Thyroid gland (tissue), 4 donors: Measurements from ENCODE around the gene CPVL. TPM values are rescaled to one million over a fixed set of nuclear protein-coding genes. Genes with fewer than 3 reads are reported as not detected.

Experiments used
- DNase-seq, 2 donors: peaks; one replicate each; pipeline ENCODE4 v3.0.0-alpha.2; 2019
- H3K27ac ChIP-seq, 3 donors: fragments of 200-600 bp; sonication (generic); 1 replicate in 2 of 3; 2 replicates in 1 of 3; pipeline ENCODE4 v1.5.1; 2016 to 2019; ENCODE audit warnings: mild to moderate bottlenecking in 1 of 3, moderate library complexity in 1 of 3
- H3K27me3 ChIP-seq: fragments of 200-600 bp; sonication (generic); one replicate; pipeline ENCODE4 v1.5.1; 2019
- H3K36me3 ChIP-seq, 2 donors: fragments of 200-600 bp; sonication (generic); one replicate each; pipeline ENCODE4 v1.5.1; 2016 to 2019
- H3K4me1 ChIP-seq, 2 donors: fragments of 200-600 bp; sonication (generic); one replicate each; pipeline ENCODE4 v1.5.1; 2017 to 2019
- H3K4me3 ChIP-seq, 3 donors: fragments of 200-600 bp; sonication (generic); replicated peaks in 1 of 3; 1 replicate in 2 of 3; 2 replicates in 1 of 3; pipeline ENCODE4 v1.5.1; 2016; ENCODE audit warnings: mild to moderate bottlenecking in 1 of 3
- H3K9me3 ChIP-seq: fragments of 200-600 bp; sonication (generic); one replicate; pipeline ENCODE4 v1.5.1; 2017
- CTCF ChIP-seq, 6 experiments: fragments of 200-600 bp in 3 of 6; fragments of 450-650 bp in 3 of 6; sonication (generic) in 3 of 6; IDR thresholded peaks; one replicate each; pipeline ENCODE4 v1.5.1; 2016 to 2019; ENCODE audit warnings: antibody characterized with exemption in 6 of 6, mild to moderate bottlenecking in 2 of 6, inconsistent platforms in 1 of 6, moderate library complexity in 1 of 6
- POLR2A ChIP-seq, 2 donors: fragments of 450-650 bp; IDR thresholded peaks; one replicate each; pipeline ENCODE4 v1.6.1; 2017; ENCODE audit warnings: antibody characterized with exemption in 2 of 2, mild to moderate bottlenecking in 2 of 2, moderate library complexity in 1 of 2
- WGBS, 2 donors: methylation state at CpG; one replicate each; pipeline ENCODE4 v1.1.5; 2017; 5-methylcytosine and 5-hydroxymethylcytosine counted together
- intact Hi-C: fragments of 100-400 bp; cut with DNase I; formaldehyde crosslinking; loops from one replicate; pipeline ENCODE4 v1.15.1; 2023
- total RNA-seq, 4 donors: library from RNA; depleted of rRNA; stranded (reverse); fragments of >200 nt; gene quantifications; one replicate each; pipeline ENCODE4 v1.2.3, GENCODE V29; 2016

The CPVL gene
- total RNA-seq, 4 donors from 2014 or later: 79.8 to 182 (median 111) TPM

GRCh38 chr7:29007127-29007526 lies 139.2 kb downstream of the CPVL start:
- Histone ChIP-seq H3K9me3 (no peaks in the 10 kb centered on the region), H3K4me1 (no peaks in the 10 kb centered on the region), H3K4me3 (no peak overlapping the region), H3K27ac (no peak overlapping the region), H3K27me3 (no peaks in the 10 kb centered on the region), H3K36me3 (no peaks in the 10 kb centered on the region)
- TF ChIP-seq CTCF (IDR thresholded peaks at IDR 0.05) (no peak), POLR2A (IDR thresholded peaks at IDR 0.05) (no peak)
- no peak for DNase-seq
- intact Hi-C loops: no loop called here
- WGBS, 2 donors: 81 to 88% methylated on average over 2 of the region's 2 CpGs

- DNase-seq: no peak
- no peak overlapping the region for H3K27ac ChIP-seq
- H3K4me1 ChIP-seq: no peaks in the 10 kb centered on the region
- H3K27me3 ChIP-seq: no peaks in the 10 kb centered on the region
- intact Hi-C loops: no loop called here
- H3K4me3 ChIP-seq: no peak overlapping the region
- no peaks in the 10 kb centered on the region for H3K36me3 ChIP-seq
- TF ChIP-seq CTCF (IDR thresholded peaks at IDR 0.05) (no peak), POLR2A (IDR thresholded peaks at IDR 0.05) (no peak)
- 72 to 80% methylated on average over 3 of the region's 3 CpGs for WGBS, 2 donors
- no peaks in the 10 kb centered on the region for H3K9me3 ChIP-seq
These were observed 140.5 kb downstream of the CPVL start for GRCh38 chr7:29005829-29006228.

DNA sequence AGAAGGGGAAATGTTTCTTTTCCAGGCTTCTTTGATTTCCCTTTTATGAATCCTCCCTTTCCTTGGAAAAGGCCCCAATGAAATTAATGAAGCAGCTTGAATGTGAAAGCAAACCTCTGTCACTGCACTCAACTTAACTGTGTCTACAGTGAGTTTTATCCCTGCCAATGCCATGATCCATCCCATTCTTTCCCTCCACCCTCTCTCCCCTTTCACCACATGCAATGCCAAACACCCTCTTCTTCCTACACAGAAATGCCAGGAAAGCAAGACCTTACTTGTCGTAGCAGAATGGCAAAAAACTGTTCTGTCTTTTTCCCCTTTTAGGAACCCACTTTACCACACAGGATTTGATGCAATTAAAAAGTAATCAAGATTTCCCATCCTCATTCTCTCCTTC lies 140.9 kb downstream of the CPVL start:
- H3K4me1 ChIP-seq: no peaks in the 10 kb centered on the region
- no peaks in the 10 kb centered on the region for H3K27me3 ChIP-seq
- intact Hi-C loops: no loop called here
- TF ChIP-seq POLR2A (IDR thresholded peaks at IDR 0.05): no peak
- TF ChIP-seq CTCF (IDR thresholded peaks at IDR 0.05): no peak
- WGBS, 2 donors: 45 to 68% methylated on average over 1 of the region's 1 CpG
- H3K27ac ChIP-seq: no peak overlapping the region
- no peaks in the 10 kb centered on the region for H3K9me3 ChIP-seq
- H3K4me3 ChIP-seq: no peak overlapping the region
- H3K36me3 ChIP-seq: no peaks in the 10 kb centered on the region
- DNase-seq: no peak

- 96 to 97% methylated on average over 4 to 5 of the region's 5 CpGs for WGBS, 2 donors
These were observed 142.6 kb downstream of the CPVL start for GRCh38 chr7:29003703-29004102.

GRCh38 chr7:29000717-29001076 lies 145.6 kb downstream of the CPVL start:
- Histone ChIP-seq H3K27me3 (no peaks in the 10 kb centered on the region), H3K9me3 (no peaks in the 10 kb centered on the region), H3K36me3 (no peaks in the 10 kb centered on the region), H3K27ac (no peak overlapping the region), H3K4me1 (peaks cover 5 to 11% of the 10 kb centered on the region in 2 donors), H3K4me3 (no peak overlapping the region)
- 98 to 99% methylated on average over 2 of the region's 2 CpGs for WGBS, 2 donors
- DNase-seq: no peak
- intact Hi-C loops: no loop called here
- no peak for TF ChIP-seq POLR2A (IDR thresholded peaks at IDR 0.05)
- TF ChIP-seq CTCF (IDR thresholded peaks at IDR 0.05): no peak

More at GRCh38 chr7:29003703-29004102, 142.6 kb downstream of the CPVL start:
- H3K27ac ChIP-seq: no peak overlapping the region
- no peaks in the 10 kb centered on the region for H3K9me3 ChIP-seq
- no peaks in the 10 kb centered on the region for H3K36me3 ChIP-seq
- H3K4me3 ChIP-seq: no peak overlapping the region
- TF ChIP-seq POLR2A (IDR thresholded peaks at IDR 0.05) (no peak), CTCF (IDR thresholded peaks at IDR 0.05) (no peak)
- DNase-seq: no peak
- no peaks in the 10 kb centered on the region for H3K27me3 ChIP-seq
- intact Hi-C loops: no loop called here
- H3K4me1 ChIP-seq: no peaks in the 10 kb centered on the region
